HCT116 (cell line): ENCODE measurements around the gene PCBP1. TPM values are rescaled to one million over a fixed set of nuclear protein-coding genes. Genes with fewer than 3 reads are reported as not detected.

Source experiments
- ATAC-seq: fragments of 200-7000 bp; cut with Tn5 transposase; 2 replicates; pipeline ENCODE4 v1.9.1; 2020; ENCODE audit warnings: mild to moderate bottlenecking, moderate library complexity
- BruUV-seq: library from RNA; stranded (reverse); fragments of 400-500 nt; replicated peaks from 2 replicates; lab custom pipeline; 2021; lab: Mats Ljungman, UMichigan
- CTCF ChIA-PET: fragments of 300-600 bp; sonication (Branson Sonifier 250); formaldehyde crosslinking; loops from one replicate; lab custom pipeline; 2021; ENCODE audit warnings: antibody characterized with exemption; lab: Charles Lee
- POLR2A ChIA-PET: fragments of 300-600, 350-600 bp; sonication (Branson Sonifier 250); formaldehyde crosslinking; loops from one replicate; lab custom pipeline; 2021; ENCODE audit warnings: antibody characterized with exemption; lab: Charles Lee
- RAD21 ChIA-PET, 2 experiments: fragments of 300-600 bp; sonication (Branson Sonifier 250); formaldehyde crosslinking; loops; one replicate each; lab custom pipeline; 2023; ENCODE audit warnings: low total read pairs in 2 of 2; ENCODE audit not compliant: uncharacterized antibody in 2 of 2, unreplicated experiment in 2 of 2, low non-redundant PET in 1 of 2; lab: Charles Lee
- DNase-seq: peaks from one replicate; pipeline ENCODE4 v3.0.0-alpha.2; 2010; ENCODE audit warnings: low read depth, low spot score
- H2AFZ ChIP-seq: fragments of 200-600 bp; shearing (Covaris generic), sonication (generic); 2 replicates; pipeline ENCODE4 v1.6.1; 2017; ENCODE audit warnings: low read depth, mixed run types, mixed read lengths, antibody characterized with exemption, low read length; ENCODE audit not compliant: poor library complexity, severe bottlenecking
- H3K27ac ChIP-seq: 2 replicates; pipeline ENCODE4 v1.5.1; 2012; ENCODE audit warnings: low read depth, low read length
- H3K27me3 ChIP-seq: fragments of 200-600 bp; sonication (generic); 2 replicates; pipeline ENCODE4 v1.6.1; 2016; ENCODE audit warnings: mixed run types, low read length, mixed read lengths; ENCODE audit not compliant: insufficient read depth
- H3K36me3 ChIP-seq, 2 experiments: fragments of 200-500 bp in 1 of 2; fragments of 200-600 bp in 1 of 2; sonication (Bioruptor generic) in 1 of 2; sonication (generic) in 1 of 2; 2 replicates each; pipeline versions ENCODE4 v1.5.1 to v1.6.1; 2014 to 2016; ENCODE audit warnings: low read length in 2 of 2, inconsistent platforms in 1 of 2, mixed read lengths in 1 of 2, mixed run types in 1 of 2; ENCODE audit not compliant: insufficient read depth in 2 of 2, control insufficient read depth in 1 of 2
- H3K4me1 ChIP-seq, 2 experiments: fragments of 200-600 bp in 1 of 2; sonication (generic) in 1 of 2; 2 replicates each; pipeline versions ENCODE4 v1.5.1 to v1.6.1; 2012 to 2017; ENCODE audit warnings: low read length in 2 of 2, inconsistent platforms in 1 of 2, mild to moderate bottlenecking in 1 of 2, mixed read lengths in 1 of 2, mixed run types in 1 of 2, moderate library complexity in 1 of 2; ENCODE audit not compliant: insufficient read depth in 2 of 2, control insufficient read depth in 1 of 2
- H3K4me2 ChIP-seq: fragments of 200-600 bp; sonication (generic); 2 replicates; pipeline ENCODE4 v1.6.1; 2017; ENCODE audit warnings: mixed run types, low read length, mixed read lengths
- H3K4me3 ChIP-seq, 2 experiments: fragments of 200-600 bp in 1 of 2; sonication (generic) in 1 of 2; replicated peaks in 1 of 2; 2 replicates each; pipeline ENCODE4 v1.5.1; 2011 to 2016; ENCODE audit warnings: low read length in 2 of 2, control low read depth in 1 of 2, low read depth in 1 of 2, mild to moderate bottlenecking in 1 of 2, mixed read lengths in 1 of 2, mixed run types in 1 of 2
- H3K79me2 ChIP-seq: fragments of 200-600 bp; sonication (generic); 2 replicates; pipeline ENCODE4 v1.6.1; 2017; ENCODE audit warnings: mild to moderate bottlenecking, mixed run types, low read length, moderate library complexity, mixed read lengths; ENCODE audit not compliant: insufficient read depth
- H3K9ac ChIP-seq: fragments of 200-600 bp; sonication (generic); 2 replicates; pipeline ENCODE4 v1.6.1; 2016; ENCODE audit warnings: low read length, mixed read lengths
- H3K9me2 ChIP-seq: fragments of 200-600 bp; sonication (generic), shearing (Covaris generic); 2 replicates; pipeline ENCODE4 v1.6.1; 2017; ENCODE audit warnings: mixed run types, mild to moderate bottlenecking, moderate library complexity; ENCODE audit not compliant: insufficient read depth
- H3K9me3 ChIP-seq, 2 experiments: fragments of 200-500 bp in 1 of 2; fragments of 200-600 bp in 1 of 2; sonication (Bioruptor generic) in 1 of 2; sonication (generic) in 1 of 2; 2 replicates each; pipeline ENCODE4 v1.6.1; 2014 to 2017; ENCODE audit warnings: low read length in 2 of 2, mixed read lengths in 2 of 2, inconsistent platforms in 1 of 2, low read depth in 1 of 2, mild to moderate bottlenecking in 1 of 2, mixed run types in 1 of 2, moderate library complexity in 1 of 2; ENCODE audit not compliant: control insufficient read depth in 1 of 2, insufficient read depth in 1 of 2
- H4K20me1 ChIP-seq: fragments of 200-600 bp; sonication (generic), shearing (Covaris generic); 2 replicates; pipeline ENCODE4 v1.6.1; 2017; ENCODE audit warnings: mixed run types, mild to moderate bottlenecking, moderate library complexity; ENCODE audit not compliant: insufficient read depth
- CEBPB ChIP-seq: IDR thresholded peaks from 2 replicates; pipeline ENCODE4 v1.6.1; 2012; ENCODE audit warnings: low read depth
- EGR1 ChIP-seq: IDR thresholded peaks from 2 replicates; pipeline ENCODE4 v1.6.1; 2012; ENCODE audit warnings: low read depth
- EZH2 ChIP-seq: fragments of 200-600 bp; sonication (generic); IDR thresholded peaks from 2 replicates; pipeline ENCODE4 v1.6.1; 2017; ENCODE audit warnings: antibody characterized with exemption, mixed run types
- SIN3A ChIP-seq: IDR thresholded peaks from 2 replicates; pipeline ENCODE4 v1.6.1; 2012; ENCODE audit warnings: low read depth
- SP1 ChIP-seq: IDR thresholded peaks from 2 replicates; pipeline ENCODE4 v1.6.1; 2012; ENCODE audit warnings: low read depth
- YY1 ChIP-seq: IDR thresholded peaks from 2 replicates; pipeline ENCODE4 v1.6.1; 2011; ENCODE audit warnings: low read length, low read depth, moderate library complexity, mild to moderate bottlenecking; ENCODE audit not compliant: insufficient replicate concordance; ENCODE audit errors: extremely low read depth
- ZFX ChIP-seq: fragments of 450-650 bp; IDR thresholded peaks from 2 replicates; pipeline ENCODE4 v1.6.1; 2017
- intact Hi-C: fragments of 100-400 bp; cut with micrococcal nuclease; formaldehyde crosslinking; loops from 2 replicates; pipeline ENCODE4 v1.10.0; 2022
- total RNA-seq: library from RNA; stranded (reverse); gene quantifications from one replicate; pipeline ENCODE4 v1.2.1, GENCODE V29; 2021; ENCODE audit not compliant: unreplicated experiment
- TF ChIP-seq, protein P1 (sequence below): IDR thresholded peaks from 2 replicates; pipeline ENCODE4 v1.6.1; 2012
- TF ChIP-seq, protein P2 (sequence below): IDR thresholded peaks from 2 replicates; pipeline ENCODE4 v1.6.1; 2012; ENCODE audit warnings: low read depth
- TF ChIP-seq, protein P3 (sequence below), 3 experiments: fragments of 200-600 bp in 1 of 3; sonication (generic) in 1 of 3; IDR thresholded peaks in 2 of 3; conservative IDR thresholded peaks in 1 of 3; 2 replicates each; pipeline ENCODE4 v1.5.1; 2012 to 2017; ENCODE audit warnings: low read depth in 2 of 3, low read length in 2 of 3, antibody characterized with exemption in 1 of 3, borderline replicate concordance in 1 of 3, control low read depth in 1 of 3, mild to moderate bottlenecking in 1 of 3, mixed read lengths in 1 of 3, mixed run types in 1 of 3, moderate library complexity in 1 of 3; ENCODE audit not compliant: insufficient read depth in 1 of 3

Gene PCBP1
- total RNA-seq, 1 experiment from 2014 or later = 256 TPM

DNA sequence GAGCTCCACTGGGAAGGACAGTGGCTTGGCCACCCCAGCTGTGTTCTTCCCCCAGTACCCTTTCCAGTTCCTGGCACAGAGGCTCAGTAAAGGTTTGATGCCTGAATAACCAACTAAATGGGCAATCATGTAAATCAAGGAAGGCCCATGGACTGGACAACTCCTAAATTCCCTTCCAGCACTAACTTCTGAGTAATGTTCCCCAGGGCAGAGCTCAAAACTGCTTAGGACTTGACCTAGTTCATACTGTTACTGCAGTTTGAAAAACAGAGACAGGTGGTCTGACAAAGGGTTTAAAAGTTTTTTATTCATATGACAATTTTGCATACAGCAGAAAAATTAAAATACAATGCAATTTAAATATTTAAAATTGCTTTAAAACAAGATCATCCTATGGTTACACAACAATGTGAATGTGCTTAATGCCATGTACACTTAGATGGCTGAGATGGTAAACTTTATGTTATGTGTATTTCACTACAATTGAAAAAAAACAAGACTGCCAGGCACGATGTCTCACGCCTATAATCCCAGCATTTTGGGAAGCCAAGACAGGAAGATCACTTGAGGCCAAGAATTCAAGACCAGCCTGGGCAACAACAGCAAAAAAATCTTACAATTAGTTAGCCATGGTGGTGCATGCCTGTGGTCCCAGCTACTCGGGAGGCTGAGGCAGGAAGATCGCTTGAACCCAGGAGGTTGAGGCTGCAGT, 26.2 kb downstream of the PCBP1 start:
- no peaks in the 10 kb centered on the region for H3K79me2 ChIP-seq
- H3K9me2 ChIP-seq = no peaks in the 10 kb centered on the region
- no peaks in the 10 kb centered on the region for H3K9me3 ChIP-seq
- H3K27ac ChIP-seq = no peak overlapping the region
- no peak overlapping the region for H3K4me3 ChIP-seq
- no peak overlapping the region for H3K9ac ChIP-seq
- H4K20me1 ChIP-seq = no peaks in the 10 kb centered on the region
- no peaks in the 10 kb centered on the region for H3K36me3 ChIP-seq
- no TSS peak for BruUV-seq
- DNase-seq (no peak), ATAC-seq (no peak)
- intact Hi-C loops = no loop called here
- no peak overlapping the region for H2AFZ ChIP-seq
- no peak overlapping the region for H3K4me2 ChIP-seq
- TF ChIP-seq YY1 (no peak), CEBPB (no peak), EZH2 (no peak), SP1 (no peak), SIN3A (no peak), ZFX (no peak), EGR1 (no peak)
- TF ChIP-seq, protein P1, sequence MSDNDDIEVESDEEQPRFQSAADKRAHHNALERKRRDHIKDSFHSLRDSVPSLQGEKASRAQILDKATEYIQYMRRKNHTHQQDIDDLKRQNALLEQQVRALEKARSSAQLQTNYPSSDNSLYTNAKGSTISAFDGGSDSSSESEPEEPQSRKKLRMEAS = no peak
- TF ChIP-seq, protein P2, sequence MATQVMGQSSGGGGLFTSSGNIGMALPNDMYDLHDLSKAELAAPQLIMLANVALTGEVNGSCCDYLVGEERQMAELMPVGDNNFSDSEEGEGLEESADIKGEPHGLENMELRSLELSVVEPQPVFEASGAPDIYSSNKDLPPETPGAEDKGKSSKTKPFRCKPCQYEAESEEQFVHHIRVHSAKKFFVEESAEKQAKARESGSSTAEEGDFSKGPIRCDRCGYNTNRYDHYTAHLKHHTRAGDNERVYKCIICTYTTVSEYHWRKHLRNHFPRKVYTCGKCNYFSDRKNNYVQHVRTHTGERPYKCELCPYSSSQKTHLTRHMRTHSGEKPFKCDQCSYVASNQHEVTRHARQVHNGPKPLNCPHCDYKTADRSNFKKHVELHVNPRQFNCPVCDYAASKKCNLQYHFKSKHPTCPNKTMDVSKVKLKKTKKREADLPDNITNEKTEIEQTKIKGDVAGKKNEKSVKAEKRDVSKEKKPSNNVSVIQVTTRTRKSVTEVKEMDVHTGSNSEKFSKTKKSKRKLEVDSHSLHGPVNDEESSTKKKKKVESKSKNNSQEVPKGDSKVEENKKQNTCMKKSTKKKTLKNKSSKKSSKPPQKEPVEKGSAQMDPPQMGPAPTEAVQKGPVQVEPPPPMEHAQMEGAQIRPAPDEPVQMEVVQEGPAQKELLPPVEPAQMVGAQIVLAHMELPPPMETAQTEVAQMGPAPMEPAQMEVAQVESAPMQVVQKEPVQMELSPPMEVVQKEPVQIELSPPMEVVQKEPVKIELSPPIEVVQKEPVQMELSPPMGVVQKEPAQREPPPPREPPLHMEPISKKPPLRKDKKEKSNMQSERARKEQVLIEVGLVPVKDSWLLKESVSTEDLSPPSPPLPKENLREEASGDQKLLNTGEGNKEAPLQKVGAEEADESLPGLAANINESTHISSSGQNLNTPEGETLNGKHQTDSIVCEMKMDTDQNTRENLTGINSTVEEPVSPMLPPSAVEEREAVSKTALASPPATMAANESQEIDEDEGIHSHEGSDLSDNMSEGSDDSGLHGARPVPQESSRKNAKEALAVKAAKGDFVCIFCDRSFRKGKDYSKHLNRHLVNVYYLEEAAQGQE = no peak
- TF ChIP-seq, protein P3, sequence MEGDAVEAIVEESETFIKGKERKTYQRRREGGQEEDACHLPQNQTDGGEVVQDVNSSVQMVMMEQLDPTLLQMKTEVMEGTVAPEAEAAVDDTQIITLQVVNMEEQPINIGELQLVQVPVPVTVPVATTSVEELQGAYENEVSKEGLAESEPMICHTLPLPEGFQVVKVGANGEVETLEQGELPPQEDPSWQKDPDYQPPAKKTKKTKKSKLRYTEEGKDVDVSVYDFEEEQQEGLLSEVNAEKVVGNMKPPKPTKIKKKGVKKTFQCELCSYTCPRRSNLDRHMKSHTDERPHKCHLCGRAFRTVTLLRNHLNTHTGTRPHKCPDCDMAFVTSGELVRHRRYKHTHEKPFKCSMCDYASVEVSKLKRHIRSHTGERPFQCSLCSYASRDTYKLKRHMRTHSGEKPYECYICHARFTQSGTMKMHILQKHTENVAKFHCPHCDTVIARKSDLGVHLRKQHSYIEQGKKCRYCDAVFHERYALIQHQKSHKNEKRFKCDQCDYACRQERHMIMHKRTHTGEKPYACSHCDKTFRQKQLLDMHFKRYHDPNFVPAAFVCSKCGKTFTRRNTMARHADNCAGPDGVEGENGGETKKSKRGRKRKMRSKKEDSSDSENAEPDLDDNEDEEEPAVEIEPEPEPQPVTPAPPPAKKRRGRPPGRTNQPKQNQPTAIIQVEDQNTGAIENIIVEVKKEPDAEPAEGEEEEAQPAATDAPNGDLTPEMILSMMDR (IDR thresholded peaks at IDR 0.05 in 2 of 3, conservative IDR thresholded peaks at IDR 0.05 in 1 of 3; ENCODE audit: borderline replicate concordance in 1 of 3, insufficient read depth in 1 of 3, low read depth in 2 of 3, low read length in 2 of 3) = no peak
- no peaks in the 10 kb centered on the region for H3K27me3 ChIP-seq
- ChIA-PET POLR2A (interaction anchor here (1.0 kb wide), 1 partner anchor 8 kb away, joined by 4 read pairs; no protein-coding TSS in a partner anchor), CTCF (no interaction called here), RAD21 (no interaction called here)
- H3K4me1 ChIP-seq = peaks cover 37 to 53% of the 10 kb centered on the region in 2 experiments
